Thyroid gland (tissue), 4 donors: Measurements from ENCODE around the gene ROGDI.

Source experiments
- CTCF ChIP-seq, 6 experiments: fragments of 200-600 bp in 3 of 6; fragments of 450-650 bp in 3 of 6; sonication (generic) in 3 of 6; IDR thresholded peaks; one replicate each; pipeline ENCODE4 v1.5.1; 2016 to 2019; ENCODE audit warnings: antibody characterized with exemption in 6 of 6, mild to moderate bottlenecking in 2 of 6, inconsistent platforms in 1 of 6, moderate library complexity in 1 of 6
- POLR2A ChIP-seq, 2 donors: fragments of 450-650 bp; IDR thresholded peaks; one replicate each; pipeline ENCODE4 v1.6.1; 2017; ENCODE audit warnings: antibody characterized with exemption in 2 of 2, mild to moderate bottlenecking in 2 of 2, moderate library complexity in 1 of 2

- TF ChIP-seq CTCF (IDR thresholded peaks at IDR 0.05) (no peak), POLR2A (IDR thresholded peaks at IDR 0.05) (no peak)
Measured at GRCh38 chr16:4813251-4814003, 11.0 kb upstream of the ROGDI start.
